HEK293T (cell line): Measurements from ENCODE around the gene ASXL1.

Experiments used
- ARNT ChIP-seq: fragments of 450-650 bp; IDR thresholded peaks from 2 replicates; pipeline ENCODE4 v1.6.1; 2017; ENCODE audit warnings: mild to moderate bottlenecking
- ELF4 ChIP-seq: fragments of 450-650 bp; IDR thresholded peaks from 2 replicates; pipeline ENCODE4 v1.6.1; 2017; ENCODE audit warnings: antibody characterized with exemption
- L3MBTL2 ChIP-seq: fragments of 450-650 bp; conservative IDR thresholded peaks from 2 replicates; pipeline ENCODE4 v1.6.1; 2016; ENCODE audit warnings: mild to moderate bottlenecking
- TARDBP ChIP-seq: fragments of 450-650 bp; IDR thresholded peaks from 2 replicates; pipeline ENCODE4 v1.6.1; 2016
- ZNF384 ChIP-seq: fragments of 450-650 bp; IDR thresholded peaks from 2 replicates; pipeline ENCODE4 v1.6.1; 2016

- no peak for TF ChIP-seq ZNF384
- TF ChIP-seq ELF4, result no peak
- no peak for TF ChIP-seq L3MBTL2
- TF ChIP-seq TARDBP, result no peak
- TF ChIP-seq ARNT, result no peak
Measured at GRCh38 chr20:32429343-32429742, 71.2 kb downstream of the ASXL1 start.
